OCI-M2 (cell line): ENCODE results near the gene UNC13B.
A peak's percentile ranks its signal among the peaks of the same experiment; 100 is the strongest.
"Not testable (repeated sequence)": the region's sequence is repeated elsewhere in the genome, so short reads cannot be mapped to it uniquely, and the experiment has no call there.

Source experiments
- DNase-seq: peaks from one replicate; lab custom pipeline; 2025; ENCODE audit not compliant: unreplicated experiment; lab: John Stamatoyannopoulos, UW

The UNC13B gene

DNA sequence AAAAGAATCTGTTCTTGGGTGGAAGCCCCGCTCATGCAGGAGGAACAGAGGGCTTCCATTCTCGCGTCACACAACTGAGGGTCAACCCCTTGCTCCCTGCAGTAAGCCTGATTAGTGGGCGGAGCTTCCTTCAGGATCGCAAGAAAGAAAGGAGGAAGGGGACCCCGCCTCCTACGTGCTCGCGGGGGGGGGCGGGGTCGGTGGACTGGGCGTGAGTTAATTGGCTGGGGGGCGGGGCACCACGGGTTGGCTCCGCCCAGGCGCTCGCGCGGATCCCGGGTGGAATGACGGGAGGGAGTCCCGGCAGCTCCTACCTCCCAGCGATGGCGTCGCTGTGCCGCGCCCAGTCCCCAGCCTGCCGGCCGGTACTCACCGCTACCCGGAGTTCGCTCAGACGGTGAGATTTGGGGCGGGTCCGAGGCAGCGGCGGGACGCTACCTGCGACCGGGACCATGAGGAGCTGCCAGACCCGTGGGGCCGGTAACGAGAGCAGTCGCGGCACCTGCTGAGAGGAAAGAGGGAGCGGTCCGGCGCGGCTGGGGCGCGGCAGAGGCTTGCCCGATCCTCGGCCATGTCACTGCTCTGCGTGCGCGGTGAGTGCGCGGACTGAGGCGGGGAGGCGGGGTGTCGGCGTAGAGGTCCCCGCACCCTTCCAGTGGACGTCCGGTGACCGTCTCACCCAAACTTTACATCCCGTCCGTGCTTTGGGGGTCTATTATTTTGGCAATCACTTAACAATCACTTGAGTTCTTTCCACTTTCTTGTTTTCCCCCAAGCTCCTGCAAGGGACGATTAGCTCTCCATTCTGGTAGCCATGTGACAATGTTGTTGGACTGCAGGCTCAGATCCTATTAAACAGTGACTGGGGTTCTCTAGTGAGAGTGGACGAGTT is at the start of gene UNC13B:
Gene UNC13B, plus strand, starts transcription at position 297 of the 892 bp plus-strand sequence. Its CDS starts 275 bp downstream, at position 572.
- peak; percentile 29 for DNase-seq

DNA sequence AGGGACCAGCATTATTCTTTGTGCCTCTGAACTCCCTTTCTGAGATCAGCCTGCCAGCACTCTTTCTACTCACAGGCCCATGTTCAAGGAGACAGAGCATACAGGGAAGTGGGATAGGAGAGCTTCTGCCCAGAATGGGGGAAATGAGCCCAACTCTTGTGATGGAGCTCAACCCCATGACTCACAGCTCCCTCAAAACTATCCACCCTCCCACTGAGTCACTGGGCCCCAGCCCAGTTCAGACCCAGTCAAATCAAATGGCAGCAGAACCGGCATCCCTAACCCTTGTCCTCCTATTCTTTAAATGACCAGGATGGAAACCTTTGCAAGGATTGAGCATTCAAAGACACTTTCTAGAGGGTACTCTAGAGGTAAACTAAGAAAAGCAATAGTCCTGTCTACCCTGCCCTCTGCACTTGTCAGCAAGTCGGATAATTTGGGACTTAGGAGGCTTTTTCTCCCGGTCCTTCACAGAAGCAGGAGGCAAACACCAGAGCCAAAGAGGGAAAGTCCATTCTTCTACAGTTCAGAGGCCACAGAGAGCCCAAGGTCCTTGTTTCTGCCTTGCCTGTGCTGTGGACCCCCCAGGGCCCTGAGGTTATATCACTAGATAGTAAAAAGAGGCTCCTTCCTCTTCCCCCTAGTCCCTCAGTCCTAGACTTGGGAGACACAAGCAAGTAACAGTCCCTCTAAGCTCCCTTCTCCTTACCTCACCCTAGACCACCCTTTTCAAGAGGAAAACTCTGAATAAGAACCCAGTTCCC is 49.4 kb upstream of the UNC13B start:
- DNase-seq = no peak

DNA sequence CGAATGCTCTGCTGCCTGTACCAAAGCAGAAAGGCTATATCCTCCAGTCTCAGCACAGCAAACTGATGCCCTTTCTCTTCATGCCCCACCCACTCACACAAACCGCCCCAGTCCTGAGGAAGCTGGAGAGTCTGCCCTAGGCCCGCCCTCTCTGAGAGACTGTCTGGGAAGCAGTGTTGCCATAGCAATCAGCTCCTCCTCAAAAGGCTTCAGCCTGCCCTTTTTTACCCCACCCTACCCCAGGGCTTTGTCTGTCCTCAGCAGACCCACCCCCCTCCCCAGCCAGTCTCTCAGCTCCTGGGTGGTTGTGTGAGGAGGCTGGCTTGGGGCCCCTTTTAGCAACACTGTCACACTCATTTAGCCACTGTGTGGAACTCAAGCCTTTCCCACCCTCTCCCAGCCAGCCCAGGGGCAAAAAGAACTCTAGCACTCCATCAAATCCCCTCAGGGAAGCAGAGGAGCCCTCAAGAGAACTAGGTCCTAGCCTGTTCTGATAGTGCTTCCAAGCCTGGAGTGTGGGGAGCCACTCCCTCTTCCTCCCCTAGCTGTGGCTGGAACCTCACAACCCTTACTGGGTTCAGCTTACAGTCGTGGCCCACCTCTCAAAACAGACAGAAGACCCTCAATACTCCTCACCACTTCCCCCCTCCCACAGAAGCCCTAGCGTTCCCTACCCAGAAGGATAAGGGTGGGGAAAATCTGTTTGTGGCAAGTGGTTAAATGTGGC is 47.5 kb upstream of the UNC13B start:
- peak; percentile 51 for DNase-seq

DNA sequence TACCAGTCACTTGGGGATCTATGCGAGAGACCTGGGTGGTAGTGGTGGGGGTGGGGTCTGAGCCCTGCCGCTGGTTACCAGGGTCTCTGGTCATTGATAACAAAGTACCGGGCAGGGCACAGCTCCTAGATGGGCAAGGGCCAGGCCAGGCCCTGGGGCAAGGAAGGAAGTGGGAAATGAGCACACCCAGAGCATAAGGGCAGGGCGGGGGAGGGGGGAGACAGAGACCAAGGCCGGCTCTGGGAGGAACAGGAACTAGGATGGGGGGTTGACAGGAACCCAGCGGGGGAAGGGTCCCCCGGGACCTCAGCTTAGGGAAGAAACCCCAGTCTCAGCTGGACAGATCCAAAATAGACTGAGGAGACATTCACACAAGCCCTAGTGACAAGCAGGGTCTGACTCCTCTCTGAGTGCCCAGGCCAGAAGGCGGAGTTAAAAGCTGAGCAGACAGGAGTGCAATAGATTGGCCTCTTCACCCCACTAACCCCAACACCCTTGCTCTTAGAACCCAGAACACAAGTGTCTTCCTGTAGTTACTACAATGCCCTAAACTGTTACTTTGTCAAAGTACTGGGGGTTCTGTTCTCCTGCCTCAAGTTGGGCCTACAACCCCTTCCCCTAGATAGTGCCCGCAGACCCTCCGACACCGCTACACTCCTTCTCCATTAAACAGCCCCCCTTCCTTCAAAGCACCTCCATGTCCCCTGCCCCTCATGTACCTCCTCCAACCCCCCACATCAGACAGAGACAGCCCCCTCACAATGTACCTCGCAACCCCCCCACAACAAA is 46.8 kb upstream of the UNC13B start:
- no peak for DNase-seq

DNA sequence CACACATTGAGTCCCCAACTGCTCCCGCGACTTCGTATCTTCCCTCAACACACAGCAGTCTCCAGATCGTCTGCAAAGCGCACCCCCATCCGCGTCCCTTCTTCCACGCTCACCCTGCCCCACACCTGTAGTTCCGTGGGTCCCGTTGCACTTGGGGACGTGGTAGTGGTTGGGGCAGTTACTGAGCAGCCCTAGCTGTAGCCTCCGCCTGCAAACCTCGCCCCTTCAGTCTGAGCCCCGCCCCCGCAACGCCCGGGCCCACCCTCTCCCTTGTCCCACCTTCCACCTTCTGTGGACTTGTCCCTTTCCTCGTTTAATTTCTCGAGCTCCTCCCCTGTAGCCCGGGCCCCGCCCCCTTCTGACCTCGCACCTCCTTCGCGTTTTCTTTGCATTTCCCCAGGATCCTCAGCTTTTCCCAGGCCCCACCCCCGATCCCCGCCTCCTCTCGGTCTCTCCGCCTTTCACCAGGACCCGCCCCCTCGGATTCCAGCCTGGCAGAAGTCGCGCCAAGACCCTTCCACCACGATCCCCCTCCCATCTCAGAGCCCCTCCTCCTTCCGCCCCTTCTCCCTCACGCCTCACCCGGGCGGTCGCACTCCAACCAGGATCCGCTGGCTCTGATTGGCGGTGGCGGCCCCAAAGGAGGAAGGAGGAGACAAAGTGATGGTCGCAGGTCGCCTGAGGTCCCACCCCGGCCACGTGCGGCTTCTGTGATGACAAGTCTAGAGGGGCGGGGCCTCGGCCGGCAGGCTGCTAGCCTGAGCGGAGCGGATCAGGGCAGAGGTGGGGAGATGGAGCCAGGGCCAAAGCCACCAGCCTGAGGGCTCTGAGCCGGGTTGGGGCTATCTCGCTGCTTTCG is 45.9 kb upstream of the UNC13B start, which contains the start of gene ATOSB:
Gene ATOSB, minus strand, starts transcription at position 183 of the 859 bp plus-strand sequence. CDS start 7,588 bp downstream, outside the sequence.
- peak; percentile 88 for DNase-seq

DNA sequence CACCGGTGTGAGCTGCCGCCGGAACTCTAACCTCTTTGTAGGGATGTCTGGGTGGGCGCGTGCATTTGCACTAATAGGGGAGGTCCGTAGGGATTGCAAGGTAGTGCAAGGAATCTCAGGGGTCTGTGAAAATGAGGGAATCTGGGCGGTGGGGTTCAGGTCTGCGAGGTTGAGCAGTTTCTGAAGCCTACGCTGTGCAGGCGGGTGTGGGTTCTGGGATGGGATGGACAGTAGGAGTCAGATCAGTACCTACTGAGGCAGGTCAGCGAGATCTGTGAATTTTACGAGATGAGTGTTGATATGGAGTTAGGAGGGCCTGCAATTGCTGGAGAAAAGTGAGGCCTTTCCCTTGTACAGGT is 45.3 kb upstream of the UNC13B start:
- DNase-seq = no peak

DNA sequence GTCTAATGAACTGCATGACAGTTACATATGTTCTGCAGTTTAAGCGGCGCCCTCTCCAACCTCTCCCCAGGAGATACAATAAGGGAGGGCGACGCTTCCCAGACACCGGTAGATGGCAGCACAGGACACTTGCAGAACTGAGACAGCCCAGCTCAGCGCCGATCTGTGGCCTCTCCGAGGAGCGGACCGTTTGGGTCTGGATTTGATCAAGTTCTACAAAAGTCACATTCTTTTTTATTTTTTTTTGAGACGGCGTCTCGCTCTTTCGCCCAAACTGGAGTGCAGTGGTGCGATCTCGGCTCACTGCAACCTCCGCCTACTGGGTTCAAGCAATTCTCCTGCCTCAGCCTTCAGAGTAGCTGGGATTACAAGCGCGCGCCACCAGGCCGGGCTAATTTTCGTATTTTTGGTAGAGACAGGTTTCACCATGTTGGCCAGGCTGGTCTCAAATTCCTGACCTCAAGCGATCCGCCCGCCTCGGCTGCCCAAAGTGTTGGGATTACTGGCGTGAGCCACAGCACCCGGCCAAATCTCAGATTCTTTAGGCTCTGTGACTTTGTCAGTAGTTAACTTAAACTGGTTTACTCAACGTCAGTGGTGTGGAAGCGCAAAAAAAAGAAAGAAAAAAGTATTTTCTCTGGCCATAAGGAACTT is 44.8 kb upstream of the UNC13B start:
- DNase-seq = peak; percentile 22

DNA sequence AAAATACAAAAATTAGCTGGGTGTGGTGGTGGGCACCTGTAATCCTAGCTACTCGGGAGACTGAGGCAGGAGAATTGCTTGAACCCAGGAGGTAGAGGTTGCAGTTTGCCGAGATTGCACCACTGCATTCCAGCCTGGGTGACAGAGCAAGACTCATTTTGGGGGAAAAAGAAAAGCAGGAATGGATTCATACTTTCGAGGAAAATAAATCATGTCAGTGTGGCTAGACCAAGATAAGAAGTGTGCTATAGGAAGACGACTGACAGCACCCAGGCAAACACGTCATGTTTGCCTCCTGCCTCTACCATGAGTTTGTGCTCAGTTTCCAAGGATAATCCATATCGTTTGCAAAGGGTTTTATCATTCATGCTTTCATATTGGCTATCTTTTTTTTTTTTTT is 26.9 kb upstream of the UNC13B start:
- no peak for DNase-seq

DNA sequence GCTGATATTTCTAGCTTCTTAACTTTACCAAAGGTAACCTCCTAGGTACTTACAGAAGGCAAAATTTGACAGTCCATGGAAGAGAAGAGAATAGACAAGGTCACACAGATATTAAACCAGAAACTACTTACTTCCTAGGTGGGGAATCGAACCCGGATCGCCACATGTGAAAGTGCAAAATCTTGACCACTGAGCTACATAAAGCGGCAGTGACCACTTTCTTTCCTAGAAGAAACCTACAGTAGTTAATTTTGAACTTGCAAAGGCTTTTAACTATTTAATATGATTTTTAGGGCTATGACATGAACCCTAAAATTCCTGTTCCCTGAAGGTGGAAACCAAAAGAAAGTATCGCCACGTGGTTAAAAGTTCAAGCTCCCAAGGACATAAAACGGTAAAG is 25.8 kb upstream of the UNC13B start:
- DNase-seq = no peak

DNA sequence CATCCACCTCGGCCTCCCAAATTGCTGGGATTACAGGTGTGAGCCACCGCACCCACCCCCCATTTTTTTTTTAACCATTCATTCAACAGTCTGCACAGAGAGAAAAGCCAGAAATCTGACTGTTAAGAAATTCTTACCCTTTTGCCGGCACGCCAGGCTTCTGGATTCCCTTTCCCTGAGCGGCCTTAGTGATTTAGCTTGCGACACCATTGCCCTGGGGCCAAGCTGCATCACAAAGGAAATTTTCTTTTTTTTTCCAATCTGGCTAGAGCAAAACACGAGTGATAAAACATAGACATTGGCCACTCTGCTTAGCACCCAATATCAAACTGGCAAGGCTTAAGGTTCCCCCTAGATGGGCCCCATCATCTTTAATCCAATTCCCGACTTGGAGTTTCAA is 24.9 kb upstream of the UNC13B start:
- no peak for DNase-seq

DNA sequence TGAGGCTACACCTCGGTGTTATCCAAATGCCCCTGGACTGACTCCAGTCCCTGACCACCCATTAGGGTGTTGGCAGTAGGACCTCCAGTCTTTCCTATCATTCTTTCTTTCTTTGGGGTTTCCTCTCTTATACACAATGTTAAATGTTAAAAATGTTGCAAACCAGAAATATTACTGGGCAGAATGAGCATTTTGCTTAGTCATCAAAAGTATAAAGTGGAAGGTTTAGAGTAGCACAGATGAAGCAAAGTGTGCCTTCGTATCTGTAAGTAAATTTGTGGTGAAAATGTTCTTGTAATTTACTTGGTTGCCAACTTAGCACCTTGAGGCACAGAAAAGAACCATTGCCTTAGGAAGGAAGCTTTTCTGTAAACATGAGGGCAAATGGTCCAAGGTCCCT is 21.7 kb upstream of the UNC13B start:
- DNase-seq = no peak

DNA sequence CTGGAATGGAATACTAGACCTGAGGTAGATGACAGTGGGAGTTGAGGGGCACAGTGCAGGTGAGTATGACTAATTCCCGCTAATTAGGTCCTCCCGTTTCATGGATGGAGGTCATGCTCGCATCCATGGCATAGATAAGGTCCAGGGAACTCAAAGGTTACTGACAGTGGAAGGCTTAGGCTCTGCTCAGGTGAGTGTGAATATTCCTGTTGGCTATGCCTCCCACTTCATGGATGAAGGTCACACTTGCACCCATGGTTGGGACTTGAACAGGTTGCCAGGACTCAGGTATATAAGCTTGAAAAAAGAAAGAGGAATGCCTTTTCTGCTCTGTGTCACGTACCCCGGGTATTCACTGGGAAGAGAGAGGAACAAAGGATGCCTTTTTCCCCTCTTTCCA is 19.8 kb upstream of the UNC13B start:
- no peak for DNase-seq

DNA sequence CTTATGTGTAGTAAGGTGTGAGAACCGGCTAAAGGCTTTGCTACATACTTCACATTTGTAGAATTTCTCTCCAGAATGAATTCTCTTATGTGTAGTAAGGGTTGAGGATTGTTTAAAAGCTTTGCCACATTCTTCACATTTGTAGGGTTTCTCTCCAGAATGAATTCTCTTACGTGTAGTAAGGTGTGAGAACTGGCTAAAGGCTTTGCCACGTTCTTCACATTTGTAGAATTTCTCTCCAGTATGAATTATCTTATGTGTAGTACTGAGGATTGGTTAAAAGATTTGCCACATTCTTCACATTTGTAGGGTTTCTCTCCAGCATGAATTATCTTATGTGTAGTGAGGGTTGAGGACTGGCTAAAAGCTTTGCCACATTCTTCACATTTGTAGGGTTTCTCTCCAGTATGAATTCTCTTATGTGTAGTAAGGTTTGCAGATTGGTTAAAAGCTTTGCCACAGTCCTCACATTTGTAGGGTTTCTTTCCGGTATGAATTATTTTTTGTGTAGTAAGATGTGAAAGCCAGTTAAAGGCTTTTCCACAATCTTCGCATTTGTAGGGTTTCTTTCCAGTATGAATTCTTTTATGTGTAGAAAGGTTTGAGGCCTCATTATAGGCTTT is 13.8 kb upstream of the UNC13B start:
- DNase-seq = not testable (repeated sequence)

DNA sequence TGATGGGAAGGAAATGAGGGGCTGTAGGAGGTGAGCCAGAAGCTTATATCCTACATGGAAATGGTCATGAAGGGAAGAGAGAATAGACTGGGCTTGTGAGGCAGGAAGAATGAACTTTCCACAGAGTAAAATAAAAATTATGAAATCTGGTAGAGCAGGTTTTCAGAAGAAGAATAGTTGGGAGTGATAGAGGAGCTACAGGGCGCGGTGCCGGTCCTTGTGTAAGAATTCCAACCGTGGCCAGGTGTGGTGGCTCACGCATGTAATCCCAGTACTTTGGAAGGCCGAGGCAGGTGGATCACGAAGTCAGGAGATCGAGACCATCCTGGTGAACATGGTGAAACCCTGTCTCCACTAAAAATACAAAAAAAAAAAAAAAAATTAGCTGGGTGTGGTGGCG is 8.9 kb upstream of the UNC13B start:
- DNase-seq = no peak

DNA sequence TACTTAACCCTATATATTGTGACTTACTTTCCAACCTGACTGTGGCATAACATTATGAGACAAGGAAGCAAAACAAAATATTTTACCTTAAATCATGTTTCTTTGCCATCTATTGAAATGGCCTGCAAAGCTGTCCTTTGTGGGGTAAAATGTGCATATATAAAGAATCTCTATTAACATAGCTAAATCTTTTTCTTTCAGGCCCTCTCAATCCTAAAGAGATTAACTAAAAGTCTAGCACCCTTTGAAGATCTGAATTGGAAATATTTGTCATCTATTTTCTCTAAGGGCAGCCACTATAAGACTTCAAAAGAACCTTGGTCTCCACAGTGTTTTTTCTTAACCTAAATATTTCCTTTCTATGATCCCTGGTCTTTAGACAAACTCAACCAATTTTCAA is 5.0 kb upstream of the UNC13B start:
- DNase-seq = no peak

DNA sequence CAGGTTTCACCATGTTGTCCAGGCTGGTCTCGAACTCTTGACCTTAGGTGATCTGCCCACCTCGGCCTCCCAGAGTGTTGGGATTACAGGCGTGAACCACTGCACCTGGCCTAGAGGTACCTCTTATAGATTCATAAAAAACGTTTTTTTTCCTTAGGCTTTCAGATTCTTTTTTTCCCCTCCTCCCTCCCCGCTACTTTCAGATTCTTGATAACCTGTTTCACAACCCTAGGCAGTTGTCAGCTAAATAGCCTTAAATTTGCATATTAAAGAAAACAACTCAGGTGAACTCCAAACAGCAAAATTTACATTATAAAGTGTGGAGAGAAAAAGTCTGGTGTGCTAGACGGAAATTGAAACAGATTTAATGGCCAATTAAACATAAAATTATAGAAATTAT is 4.0 kb upstream of the UNC13B start:
- DNase-seq = not testable (repeated sequence)

DNA sequence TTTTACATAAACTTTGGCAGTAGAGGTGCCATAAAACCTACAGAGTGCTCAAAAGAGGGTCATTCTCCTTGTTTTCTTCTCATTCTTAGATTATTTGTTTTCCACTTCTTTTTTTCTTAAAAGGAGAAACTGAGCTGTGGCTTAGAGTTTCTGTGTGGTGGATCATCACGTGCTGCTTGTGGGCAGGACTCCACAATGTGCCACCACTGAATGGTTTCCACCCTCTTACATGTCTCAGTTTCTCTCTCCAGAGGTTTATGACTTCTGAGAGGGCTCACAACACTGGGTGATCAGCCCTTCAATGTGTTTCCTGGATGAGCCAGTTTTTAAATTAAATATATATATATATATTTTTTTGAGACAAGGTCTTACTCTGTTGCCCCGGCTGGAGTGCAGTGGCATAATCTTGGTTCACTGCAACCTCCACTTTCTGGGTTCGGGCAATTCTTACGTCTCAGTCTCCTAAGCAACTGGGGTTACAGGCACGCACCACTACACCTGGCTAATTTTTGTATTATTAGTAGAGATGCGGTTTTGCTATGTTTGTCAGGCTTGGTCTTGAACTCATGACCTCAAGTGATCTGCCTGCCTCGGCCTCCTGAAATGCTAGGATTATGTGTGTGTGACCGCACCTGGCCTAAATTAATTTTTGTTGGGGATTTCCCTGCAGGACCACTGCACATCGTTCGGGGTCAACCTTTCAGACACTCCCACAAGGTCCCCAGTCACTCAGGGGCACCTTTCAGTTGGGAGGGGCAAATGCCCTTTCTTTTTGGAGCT is 3.1 kb upstream of the UNC13B start:
- no peak for DNase-seq
